MM.1S (cell line): Measurements from ENCODE around the gene MS4A4E.

Experiments used
- DNase-seq: peaks from one replicate; pipeline ENCODE4 v3.0.0-alpha.2; 2015
- H2AFZ ChIP-seq: fragments of 300-600 bp; sonication (generic); 2 replicates; pipeline ENCODE4 v1.6.0; 2016; ENCODE audit warnings: antibody characterized with exemption, low read length
- H3F3A ChIP-seq: fragments of 300-600 bp; sonication (generic); 2 replicates; pipeline ENCODE4 v1.6.1; 2016; ENCODE audit warnings: mild to moderate bottlenecking, antibody characterized with exemption, low read length, moderate library complexity, mixed read lengths; ENCODE audit not compliant: insufficient read depth
- H3K27ac ChIP-seq: fragments of 300-600 bp; sonication (generic); 2 replicates; pipeline ENCODE4 v1.5.1; 2016; ENCODE audit warnings: mild to moderate bottlenecking, low read length
- H3K27me3 ChIP-seq: fragments of 300-600 bp; sonication (generic); replicated peaks from 2 replicates; pipeline ENCODE4 v1.6.0; 2016; ENCODE audit warnings: low read length; ENCODE audit not compliant: insufficient read depth
- H3K36me3 ChIP-seq: fragments of 300-600 bp; sonication (generic); replicated peaks from 2 replicates; pipeline ENCODE4 v1.6.1; 2016; ENCODE audit warnings: mild to moderate bottlenecking, low read length, mixed read lengths; ENCODE audit not compliant: insufficient read depth
- H3K4me1 ChIP-seq: fragments of 300-600 bp; sonication (generic); 2 replicates; pipeline ENCODE4 v1.6.1; 2016; ENCODE audit warnings: low read length, mixed read lengths
- H3K4me2 ChIP-seq: fragments of 300-600 bp; sonication (generic); 2 replicates; pipeline ENCODE4 v1.6.0; 2016; ENCODE audit warnings: low read depth, low read length
- H3K4me3 ChIP-seq: fragments of 300-600 bp; sonication (generic); 2 replicates; pipeline ENCODE4 v1.5.1; 2016; ENCODE audit warnings: low read length, mixed read lengths
- H3K79me2 ChIP-seq: fragments of 300-600 bp; sonication (generic); 2 replicates; pipeline ENCODE4 v1.6.1; 2016; ENCODE audit warnings: mixed run types, low read length, mixed read lengths
- H3K9ac ChIP-seq: fragments of 300-600 bp; sonication (generic); 2 replicates; pipeline ENCODE4 v1.6.1; 2016; ENCODE audit warnings: low read length, mixed read lengths
- H3K9me2 ChIP-seq: fragments of 300-600 bp; sonication (generic); replicated peaks from 2 replicates; pipeline ENCODE4 v1.6.1; 2016; ENCODE audit warnings: mild to moderate bottlenecking, low read length, mixed read lengths; ENCODE audit not compliant: insufficient read depth
- H3K9me3 ChIP-seq: fragments of 300-600 bp; sonication (generic); replicated peaks from 2 replicates; pipeline ENCODE4 v1.6.1; 2016; ENCODE audit warnings: mild to moderate bottlenecking, low read length, mixed read lengths; ENCODE audit not compliant: insufficient read depth
- H4K20me1 ChIP-seq: fragments of 300-600 bp; sonication (generic); 2 replicates; pipeline ENCODE4 v1.6.1; 2016; ENCODE audit warnings: mild to moderate bottlenecking, low read length, moderate library complexity, mixed read lengths; ENCODE audit not compliant: insufficient read depth
- EZH2 ChIP-seq: fragments of 300-600 bp; sonication (generic); optimal IDR thresholded peaks from 2 replicates; pipeline ENCODE3; 2017; ENCODE audit warnings: low read depth, mild to moderate bottlenecking, antibody characterized with exemption, low read length, mixed read lengths
- EZH2phosphoT487 ChIP-seq: fragments of 300-600 bp; sonication (generic); IDR thresholded peaks from 2 replicates; pipeline ENCODE4 v1.6.1; 2018; ENCODE audit warnings: antibody characterized with exemption, low read length
- TF ChIP-seq, protein P1 (sequence below): fragments of 300-600 bp; sonication (generic); IDR thresholded peaks from 2 replicates; pipeline ENCODE4 v1.5.1; 2016; ENCODE audit warnings: antibody characterized with exemption, low read length, mixed read lengths

MS4A4E gene

DNA sequence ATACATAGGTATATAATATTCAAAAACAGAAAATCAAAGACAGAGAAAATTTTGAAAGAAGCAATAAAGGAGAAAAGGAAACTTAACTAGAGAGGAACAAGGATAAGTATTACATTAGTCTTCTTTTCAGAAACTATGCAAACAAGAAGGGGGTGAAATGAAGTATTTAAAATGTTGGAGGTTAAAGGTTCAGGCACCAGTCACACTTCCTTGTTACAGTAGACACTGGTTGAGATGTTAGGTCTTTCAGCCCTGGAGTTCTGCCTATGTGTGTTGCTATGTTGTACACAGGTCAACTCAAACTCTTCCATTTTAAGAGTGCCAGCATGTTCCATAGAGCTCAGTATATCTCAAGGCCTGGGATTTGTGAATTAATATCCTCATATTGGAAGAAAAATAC lies 31.5 kb upstream of the MS4A4E start:
- H3K9ac ChIP-seq = no peak overlapping the region
- no peaks in the 10 kb centered on the region for H3F3A ChIP-seq
- H3K27ac ChIP-seq = no peak overlapping the region
- no peak for TF ChIP-seq EZH2
- TF ChIP-seq, protein P1, sequence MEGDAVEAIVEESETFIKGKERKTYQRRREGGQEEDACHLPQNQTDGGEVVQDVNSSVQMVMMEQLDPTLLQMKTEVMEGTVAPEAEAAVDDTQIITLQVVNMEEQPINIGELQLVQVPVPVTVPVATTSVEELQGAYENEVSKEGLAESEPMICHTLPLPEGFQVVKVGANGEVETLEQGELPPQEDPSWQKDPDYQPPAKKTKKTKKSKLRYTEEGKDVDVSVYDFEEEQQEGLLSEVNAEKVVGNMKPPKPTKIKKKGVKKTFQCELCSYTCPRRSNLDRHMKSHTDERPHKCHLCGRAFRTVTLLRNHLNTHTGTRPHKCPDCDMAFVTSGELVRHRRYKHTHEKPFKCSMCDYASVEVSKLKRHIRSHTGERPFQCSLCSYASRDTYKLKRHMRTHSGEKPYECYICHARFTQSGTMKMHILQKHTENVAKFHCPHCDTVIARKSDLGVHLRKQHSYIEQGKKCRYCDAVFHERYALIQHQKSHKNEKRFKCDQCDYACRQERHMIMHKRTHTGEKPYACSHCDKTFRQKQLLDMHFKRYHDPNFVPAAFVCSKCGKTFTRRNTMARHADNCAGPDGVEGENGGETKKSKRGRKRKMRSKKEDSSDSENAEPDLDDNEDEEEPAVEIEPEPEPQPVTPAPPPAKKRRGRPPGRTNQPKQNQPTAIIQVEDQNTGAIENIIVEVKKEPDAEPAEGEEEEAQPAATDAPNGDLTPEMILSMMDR = no peak
- no peak for TF ChIP-seq EZH2phosphoT487
- H2AFZ ChIP-seq = no peak overlapping the region
- DNase-seq = no peak
- no peaks in the 10 kb centered on the region for H3K79me2 ChIP-seq
- no peak overlapping the region for H3K4me2 ChIP-seq
- H3K4me1 ChIP-seq = no peaks in the 10 kb centered on the region
- no peak overlapping the region for H3K4me3 ChIP-seq
- H3K27me3 ChIP-seq = no peaks in the 10 kb centered on the region
- H3K9me2 ChIP-seq = no peaks in the 10 kb centered on the region
- no peaks in the 10 kb centered on the region for H3K36me3 ChIP-seq
- H4K20me1 ChIP-seq = no peaks in the 10 kb centered on the region
- H3K9me3 ChIP-seq = no peaks in the 10 kb centered on the region

DNA sequence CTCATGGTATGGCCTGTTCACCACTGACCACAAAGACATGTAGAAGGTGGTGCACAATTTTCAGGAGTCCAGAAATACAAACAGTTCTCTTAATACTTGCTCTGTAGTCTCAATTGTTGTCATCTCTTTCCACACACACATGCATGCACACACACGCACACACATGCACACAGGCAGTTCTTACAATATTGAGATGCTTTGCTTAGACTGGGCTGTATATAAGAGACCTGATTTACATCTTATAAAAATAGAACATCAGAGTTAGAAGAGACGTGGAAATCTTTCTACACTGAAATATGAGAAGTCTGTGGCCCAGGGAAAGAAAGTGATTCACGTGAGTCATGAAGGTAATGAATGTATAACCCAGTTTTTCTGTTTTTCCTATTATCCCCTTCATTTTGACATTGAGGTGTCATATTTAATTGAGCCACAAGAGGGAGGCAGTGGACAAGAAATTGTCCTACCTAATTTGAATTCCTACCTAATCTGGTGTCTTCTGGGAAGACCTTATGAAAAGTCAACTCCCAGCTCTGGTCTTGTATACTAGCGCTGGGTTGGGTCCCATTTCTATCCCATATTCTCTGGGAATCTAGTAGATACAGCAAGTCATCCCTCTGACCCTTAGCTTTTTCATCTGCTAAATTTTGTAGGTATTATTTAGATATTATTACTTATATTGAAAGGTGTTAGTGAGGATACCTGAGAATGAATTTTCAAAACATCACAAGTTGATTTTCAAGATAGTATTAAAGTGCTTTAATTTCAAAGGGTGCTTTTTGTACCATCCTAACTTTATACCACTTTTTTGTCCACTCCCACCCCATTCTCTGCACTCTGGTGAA lies 22.7 kb upstream of the MS4A4E start:
- H3K27me3 ChIP-seq = no peaks in the 10 kb centered on the region
- H3K79me2 ChIP-seq = no peaks in the 10 kb centered on the region
- TF ChIP-seq, protein P1 = peak; percentile 76
- no peak for TF ChIP-seq EZH2
- TF ChIP-seq EZH2phosphoT487 = no peak
- no peaks in the 10 kb centered on the region for H3F3A ChIP-seq
- no peaks in the 10 kb centered on the region for H3K36me3 ChIP-seq
- H2AFZ ChIP-seq = no peak overlapping the region
- no peaks in the 10 kb centered on the region for H3K4me1 ChIP-seq
- no peak overlapping the region for H3K27ac ChIP-seq
- H4K20me1 ChIP-seq = no peaks in the 10 kb centered on the region
- no peaks in the 10 kb centered on the region for H3K9me3 ChIP-seq
- no peak overlapping the region for H3K4me2 ChIP-seq
- DNase-seq = peak; percentile 38
- no peaks in the 10 kb centered on the region for H3K9me2 ChIP-seq
- no peak overlapping the region for H3K4me3 ChIP-seq
- H3K9ac ChIP-seq = no peak overlapping the region

DNA sequence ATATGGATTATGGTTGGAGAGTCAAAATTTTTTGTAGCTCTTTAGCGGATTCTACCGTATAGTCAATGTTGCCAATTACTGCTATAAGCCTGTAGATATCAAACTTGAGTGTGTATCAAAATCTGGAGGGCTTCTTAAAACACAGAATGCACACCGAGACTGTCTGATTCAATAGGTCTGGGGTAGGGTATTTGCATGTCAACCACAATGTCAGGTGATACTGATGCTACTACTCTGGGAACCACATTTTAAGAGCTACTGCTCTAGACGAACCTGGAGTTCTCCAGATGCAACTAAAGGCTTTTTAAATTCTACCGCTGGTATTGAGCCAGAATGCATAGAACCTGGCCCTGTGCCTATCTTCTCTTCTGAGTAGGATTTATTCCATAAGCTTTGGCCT lies 21.7 kb upstream of the MS4A4E start:
- no peaks in the 10 kb centered on the region for H3K9me2 ChIP-seq
- no peak overlapping the region for H2AFZ ChIP-seq
- no peaks in the 10 kb centered on the region for H3K79me2 ChIP-seq
- no peaks in the 10 kb centered on the region for H3K4me1 ChIP-seq
- no peak overlapping the region for H3K9ac ChIP-seq
- no peak overlapping the region for H3K4me3 ChIP-seq
- TF ChIP-seq EZH2phosphoT487 = no peak
- no peak for TF ChIP-seq EZH2
- TF ChIP-seq, protein P1 = no peak
- no peak for DNase-seq
- no peak overlapping the region for H3K27ac ChIP-seq
- no peaks in the 10 kb centered on the region for H3K27me3 ChIP-seq
- no peak overlapping the region for H3K4me2 ChIP-seq
- H3K9me3 ChIP-seq = no peaks in the 10 kb centered on the region
- H3F3A ChIP-seq = no peaks in the 10 kb centered on the region
- H3K36me3 ChIP-seq = no peaks in the 10 kb centered on the region
- H4K20me1 ChIP-seq = no peaks in the 10 kb centered on the region
